ENCODE results near the gene FAM114A1.
A peak's percentile ranks its signal among the peaks of the same experiment; 100 is the strongest.
"Not testable (repeated sequence)": the region's sequence is repeated elsewhere in the genome, so short reads cannot be mapped to it uniquely, and the experiment has no call there.

The FAM114A1 gene

GRCh38 chr4:38982361-38983095 is 114.9 kb downstream of the FAM114A1 start:
- no peaks in the 10 kb centered on the region for H3K27me3 Mint-ChIP-seq
- peak overlapping the region in 1 of 2 donors; percentile 13 for H3K4me3 Mint-ChIP-seq
- no peak for ATAC-seq
- H3K4me1 Mint-ChIP-seq: peaks cover 64% of the 10 kb centered on the region
- no peaks in the 10 kb centered on the region for H3K9me3 Mint-ChIP-seq
- no peak for DNase-seq
- peak overlapping the region in 1 of 2 donors; percentile 40 for H3K27ac Mint-ChIP-seq

- Mint-ChIP-seq H3K27ac (no peak overlapping the region), H3K27me3 (no peaks in the 10 kb centered on the region), H3K4me3 (no peak overlapping the region), H3K4me1 (peaks cover 71% of the 10 kb centered on the region), H3K9me3 (no peaks in the 10 kb centered on the region)
- ATAC-seq (no peak), DNase-seq (no peak)
Observed at GRCh38 chr4:38983291-38983690, 115.7 kb downstream of the FAM114A1 start.

DNA sequence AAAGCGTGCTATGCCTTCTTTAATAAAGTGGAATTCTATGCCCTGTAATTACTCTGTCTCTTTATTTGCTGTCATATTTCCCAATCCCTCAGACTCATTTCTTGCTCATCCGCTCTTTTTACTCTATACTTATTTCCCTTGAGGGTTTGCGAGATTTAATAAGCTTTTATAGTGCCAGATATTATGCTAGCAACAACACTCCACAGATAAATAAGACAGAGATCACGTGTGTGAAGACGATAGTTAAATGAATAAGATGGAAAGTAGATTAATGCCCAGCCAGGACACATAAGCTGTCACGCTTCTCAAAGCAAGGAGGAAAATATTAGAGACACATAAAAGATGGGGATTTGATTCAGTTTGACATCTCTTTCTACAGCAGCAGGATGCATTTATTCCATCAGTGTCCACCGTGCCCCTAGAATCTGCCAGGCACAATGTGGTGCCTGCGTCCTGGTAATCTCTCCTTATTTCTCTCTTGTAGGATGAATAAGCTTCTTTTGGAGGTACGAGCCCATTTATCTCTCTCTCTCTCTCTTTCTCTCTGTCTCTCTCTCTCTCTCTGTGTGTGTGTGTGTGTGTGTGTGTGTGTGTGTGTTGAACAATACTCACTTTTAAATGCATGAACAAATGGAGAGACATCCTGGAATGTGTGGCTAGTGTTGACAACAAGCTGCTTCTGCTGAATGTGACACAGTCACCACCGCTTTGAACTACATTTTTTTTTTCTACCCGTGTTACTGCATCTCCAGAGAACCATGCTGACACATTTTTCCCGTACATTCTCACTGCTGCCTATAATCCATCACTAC is 116.4 kb downstream of the FAM114A1 start:
- Mint-ChIP-seq H3K9me3 (no peaks in the 10 kb centered on the region), H3K4me1 (peaks cover 76% of the 10 kb centered on the region), H3K4me3 (no peak overlapping the region), H3K27ac (peak overlapping the region; percentile 8 to 13), H3K27me3 (no peaks in the 10 kb centered on the region)
- ATAC-seq (no peak), DNase-seq (no peak)

DNA sequence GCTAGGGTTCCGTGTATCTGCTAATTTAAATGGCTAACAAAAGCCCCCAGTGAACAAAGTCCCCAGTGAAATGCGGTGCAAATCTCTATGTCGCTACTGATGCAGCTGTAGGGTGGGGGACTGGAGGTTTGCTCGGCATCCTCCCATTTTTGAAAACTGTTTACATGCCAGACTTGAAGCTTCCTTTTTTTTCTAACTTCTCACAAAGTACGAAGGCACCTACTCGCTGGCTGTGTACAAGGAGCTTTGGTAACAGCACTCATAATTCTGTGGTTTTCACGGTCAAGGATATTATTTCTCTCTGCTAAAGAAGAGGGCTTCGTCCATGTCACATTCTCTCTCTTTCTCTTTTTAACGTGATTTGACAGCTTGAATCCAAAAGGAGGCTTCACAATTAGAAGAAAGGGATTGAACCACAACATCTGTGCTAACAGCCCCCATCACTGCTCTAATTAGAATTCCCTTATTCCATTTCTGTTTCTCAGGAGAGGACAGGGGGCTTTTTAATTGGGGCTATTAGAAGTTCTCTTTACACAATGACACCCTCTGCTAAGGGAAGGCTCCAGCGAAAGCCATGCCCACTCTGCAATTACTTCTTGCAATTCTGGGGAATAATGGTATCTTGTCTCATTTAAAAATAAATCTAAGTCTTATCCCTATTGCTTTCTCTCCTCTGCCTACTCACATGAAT is 117.9 kb downstream of the FAM114A1 start:
- Mint-ChIP-seq H3K4me1 (peaks cover 71% of the 10 kb centered on the region), H3K27me3 (no peaks in the 10 kb centered on the region), H3K4me3 (peak overlapping the region; percentile 51 to 69), H3K9me3 (no peaks in the 10 kb centered on the region), H3K27ac (peak overlapping the region in 1 of 2 donors; percentile 70)
- no peak for ATAC-seq
- DNase-seq: no peak

DNA sequence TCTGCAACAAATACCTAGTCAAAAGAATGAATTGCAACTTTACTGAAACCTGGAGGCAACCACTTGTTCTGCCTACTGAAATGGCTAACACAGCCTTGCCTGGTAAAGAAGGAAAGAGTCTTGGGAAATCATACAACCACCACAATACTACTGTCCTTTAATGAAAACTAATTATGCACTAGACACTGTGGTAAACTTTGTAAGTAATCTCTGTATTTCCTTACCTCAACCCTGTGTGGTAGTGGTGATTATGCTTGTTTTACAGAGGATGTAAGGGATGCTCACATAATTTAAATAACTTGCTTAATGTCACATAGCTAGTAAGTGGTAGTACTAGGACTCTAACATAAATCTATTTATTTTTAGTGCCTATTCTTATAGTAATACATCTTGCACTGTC is 119.9 kb downstream of the FAM114A1 start:
- peak; percentile 94 for ATAC-seq

GRCh38 chr4:38988353-38988752 is 120.7 kb downstream of the FAM114A1 start:
- not testable (repeated sequence) for H3K27me3 Mint-ChIP-seq, H3K4me3 Mint-ChIP-seq, DNase-seq, ATAC-seq, H3K27ac Mint-ChIP-seq, H3K9me3 Mint-ChIP-seq
- H3K4me1 Mint-ChIP-seq: peaks cover 44% of the 10 kb centered on the region

More for the DNA sequence above, 119.9 kb downstream of the FAM114A1 start:
- Mint-ChIP-seq H3K27ac (peak overlapping the region in 1 of 2 donors; percentile 78), H3K4me3 (no peak overlapping the region), H3K4me1 (peaks cover 51% of the 10 kb centered on the region), H3K9me3 (no peaks in the 10 kb centered on the region), H3K27me3 (no peaks in the 10 kb centered on the region)
- no peak for DNase-seq

DNA sequence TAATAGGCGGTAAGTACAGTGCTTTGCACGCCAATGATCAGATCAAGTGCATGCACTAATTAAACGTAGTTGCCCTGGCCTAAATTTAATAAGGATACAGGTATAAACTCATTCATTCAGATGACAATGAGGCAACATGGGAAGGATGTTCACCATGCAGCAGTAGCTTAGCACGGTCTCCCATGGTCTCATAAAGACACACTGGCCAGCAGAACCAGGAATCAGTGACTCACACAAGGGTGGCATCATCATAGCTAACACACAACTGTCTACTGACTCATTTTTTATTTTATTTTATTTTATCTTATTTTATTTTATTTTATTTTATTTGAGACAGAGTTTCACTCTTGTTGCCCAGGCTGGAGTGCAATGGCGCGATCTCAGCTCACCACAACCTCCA is 121.9 kb downstream of the FAM114A1 start:
- no peaks in the 10 kb centered on the region for H3K9me3 Mint-ChIP-seq
- H3K4me1 Mint-ChIP-seq: peaks cover 34% of the 10 kb centered on the region
- H3K27ac Mint-ChIP-seq: no peak overlapping the region
- no peaks in the 10 kb centered on the region for H3K27me3 Mint-ChIP-seq
- ATAC-seq (no peak), DNase-seq (no peak)
- no peak overlapping the region for H3K4me3 Mint-ChIP-seq

DNA sequence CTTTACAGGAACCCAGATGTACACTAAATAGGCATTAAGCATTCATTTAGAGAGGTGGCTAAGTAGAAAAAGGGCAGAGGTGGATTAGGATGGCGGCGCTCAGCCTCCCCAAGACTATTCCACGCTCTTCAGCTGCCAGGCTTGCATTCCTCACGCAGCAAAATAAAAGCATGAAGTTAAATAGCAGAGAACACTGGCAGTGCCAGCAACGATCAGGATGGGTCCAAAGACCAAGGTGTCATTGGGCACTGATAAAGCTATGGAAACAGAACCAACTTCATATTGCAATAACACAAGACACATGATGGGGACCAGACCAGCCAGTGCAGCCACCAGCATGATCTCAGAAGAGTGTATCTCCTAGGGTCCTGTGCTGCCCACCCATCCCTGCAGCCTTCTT is 122.6 kb downstream of the FAM114A1 start:
- DNase-seq: no peak
- peaks cover 30% of the 10 kb centered on the region for H3K4me1 Mint-ChIP-seq

DNA sequence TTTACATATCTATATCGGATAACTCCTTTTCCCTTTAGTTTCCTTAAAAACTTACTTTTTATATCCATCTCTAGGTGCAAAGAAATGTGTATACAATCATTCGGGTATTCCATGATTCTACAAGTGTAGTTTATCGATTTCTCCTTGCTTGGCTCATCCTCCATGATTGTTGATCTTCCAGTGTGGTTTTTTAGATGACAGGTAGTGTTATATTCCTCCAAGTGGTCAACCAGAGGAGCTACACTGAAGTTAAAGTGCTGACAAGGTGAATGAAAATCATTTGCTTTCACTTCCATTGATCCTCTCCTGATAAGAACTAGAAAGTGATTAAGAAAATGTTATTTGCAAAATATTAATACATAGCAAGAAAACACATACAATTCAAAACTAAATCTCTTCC is 126.1 kb downstream of the FAM114A1 start:
- ATAC-seq (no peak), DNase-seq (no peak)
- Mint-ChIP-seq H3K27ac (no peak overlapping the region), H3K27me3 (no peaks in the 10 kb centered on the region), H3K9me3 (no peaks in the 10 kb centered on the region), H3K4me3 (no peak overlapping the region), H3K4me1 (peaks cover under 1% of the 10 kb centered on the region)

More for the DNA sequence above, 122.6 kb downstream of the FAM114A1 start:
- Mint-ChIP-seq H3K9me3 (no peaks in the 10 kb centered on the region), H3K27ac (no peak overlapping the region), H3K27me3 (no peaks in the 10 kb centered on the region), H3K4me3 (no peak overlapping the region)
- ATAC-seq: no peak

GRCh38 chr4:38994135-38994534 is 126.5 kb downstream of the FAM114A1 start:
- ATAC-seq: no peak

More at GRCh38 chr4:38994135-38994534, 126.5 kb downstream of the FAM114A1 start:
- Mint-ChIP-seq H3K4me3 (no peak overlapping the region), H3K27me3 (no peaks in the 10 kb centered on the region), H3K27ac (no peak overlapping the region), H3K9me3 (no peaks in the 10 kb centered on the region), H3K4me1 (no peaks in the 10 kb centered on the region)
- no peak for DNase-seq

Measured in stimulated activated naive CD8-positive, alpha-beta T cell treated with anti-CD3 and anti-CD28 coated beads, Interleukin-15, amount 100 ng/mL, for 72 hours (primary cell).